ENCODE data around the gene CAMK2A. TPM values are rescaled to one million over a fixed set of nuclear protein-coding genes. Genes with fewer than 3 reads are reported as not detected.

CAMK2A gene
- total RNA-seq, 1 experiment from 2014 or later, result not detected

DNA sequence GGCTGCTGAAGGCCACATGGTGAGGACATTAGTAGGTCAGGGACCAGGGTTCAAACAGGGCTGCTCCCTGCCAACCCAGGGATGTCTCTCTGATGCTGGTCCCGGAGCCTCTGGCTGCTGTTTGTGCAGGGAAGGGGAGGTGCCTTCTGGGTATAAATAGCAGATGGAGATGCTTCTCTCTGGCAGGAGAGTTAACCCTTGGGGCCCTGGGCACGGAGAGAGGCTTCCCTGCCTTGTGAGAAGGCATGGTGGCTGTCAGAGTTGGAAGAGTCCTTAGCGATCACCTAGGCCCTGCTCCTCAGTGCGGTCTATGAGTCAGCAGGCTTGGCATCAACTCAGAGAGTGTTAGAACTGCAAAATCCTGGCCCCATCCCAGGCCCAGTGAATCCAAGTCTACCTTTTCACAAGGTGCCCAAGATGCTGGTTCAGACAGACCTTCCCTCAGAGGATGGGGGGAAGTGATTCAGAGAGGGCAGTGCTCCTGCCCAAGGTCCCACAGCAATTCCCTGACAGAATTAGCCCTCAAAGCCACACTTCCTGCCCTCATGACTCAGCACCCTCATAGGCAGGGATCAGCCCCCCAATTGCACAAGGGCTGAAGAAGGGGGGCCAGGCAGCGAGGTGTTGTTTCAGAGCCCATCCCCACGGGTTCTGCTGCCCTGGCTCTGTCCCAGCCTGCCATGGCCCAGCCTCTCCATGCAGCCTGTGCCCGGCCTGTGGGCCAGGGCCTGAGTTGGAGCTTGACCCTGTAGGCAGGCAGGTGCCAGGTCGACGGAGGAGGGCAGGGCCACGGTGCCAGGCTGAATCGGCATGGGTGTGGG is 25.6 kb downstream of the CAMK2A start:
- H3K4me1 ChIP-seq, result no peaks in the 10 kb centered on the region

DNA sequence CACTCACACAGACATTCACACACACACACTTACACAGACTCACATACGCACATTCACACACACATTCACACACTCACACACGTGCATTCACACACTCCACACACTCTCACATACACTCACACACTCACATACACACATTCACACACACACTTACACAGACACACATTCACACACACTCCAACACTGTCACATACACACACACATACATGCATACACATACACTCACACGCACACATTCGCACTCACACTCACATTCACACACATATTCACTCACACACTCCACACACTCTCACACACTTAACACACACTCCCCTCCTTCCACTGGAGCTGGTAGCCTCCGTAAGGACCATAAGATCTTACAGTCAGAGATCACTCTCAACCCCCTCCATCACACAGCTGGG is 26.2 kb downstream of the CAMK2A start:
- H3K4me3 ChIP-seq (ENCODE audit: low read depth, low read length), result no peak overlapping the region
- no peak overlapping the region for H3K27ac Mint-ChIP-seq (ENCODE audit: unreplicated experiment)
- H3K4me1 Mint-ChIP-seq (ENCODE audit: low read depth, unreplicated experiment), result no peaks in the 10 kb centered on the region
- no peak overlapping the region for H3K4me3 Mint-ChIP-seq (ENCODE audit: unreplicated experiment)
- CTCF ChIA-PET, result interaction anchor here (1.4 kb wide), 1 partner anchor 87 kb away, joined by 5 read pairs; no protein-coding TSS in a partner anchor
- POLR2A ChIA-PET, result no interaction called here
- no peaks in the 10 kb centered on the region for H3K27me3 Mint-ChIP-seq (ENCODE audit: insufficient read depth, unreplicated experiment)
- no peaks in the 10 kb centered on the region for H3K36me3 ChIP-seq (ENCODE audit: control insufficient read depth, insufficient read depth, low read length)
- H3K4me1 ChIP-seq, result no peaks in the 10 kb centered on the region
- intact Hi-C loops (cut with micrococcal nuclease; ENCODE audit: unreplicated experiment), result no loop called here
- no peaks in the 10 kb centered on the region for H3K9me3 ChIP-seq
- no TSS peak for BruUV-seq (replicated peaks)
- no peaks in the 10 kb centered on the region for H3K27me3 ChIP-seq (replicated peaks; ENCODE audit: control insufficient read depth, insufficient read depth, low read length)
- H3K36me3 Mint-ChIP-seq (ENCODE audit: insufficient read depth, unreplicated experiment), result no peaks in the 10 kb centered on the region
- no peaks in the 10 kb centered on the region for H3K9me3 Mint-ChIP-seq (ENCODE audit: unreplicated experiment)
- DNase-seq, result no peak
- TF ChIP-seq, protein P1, sequence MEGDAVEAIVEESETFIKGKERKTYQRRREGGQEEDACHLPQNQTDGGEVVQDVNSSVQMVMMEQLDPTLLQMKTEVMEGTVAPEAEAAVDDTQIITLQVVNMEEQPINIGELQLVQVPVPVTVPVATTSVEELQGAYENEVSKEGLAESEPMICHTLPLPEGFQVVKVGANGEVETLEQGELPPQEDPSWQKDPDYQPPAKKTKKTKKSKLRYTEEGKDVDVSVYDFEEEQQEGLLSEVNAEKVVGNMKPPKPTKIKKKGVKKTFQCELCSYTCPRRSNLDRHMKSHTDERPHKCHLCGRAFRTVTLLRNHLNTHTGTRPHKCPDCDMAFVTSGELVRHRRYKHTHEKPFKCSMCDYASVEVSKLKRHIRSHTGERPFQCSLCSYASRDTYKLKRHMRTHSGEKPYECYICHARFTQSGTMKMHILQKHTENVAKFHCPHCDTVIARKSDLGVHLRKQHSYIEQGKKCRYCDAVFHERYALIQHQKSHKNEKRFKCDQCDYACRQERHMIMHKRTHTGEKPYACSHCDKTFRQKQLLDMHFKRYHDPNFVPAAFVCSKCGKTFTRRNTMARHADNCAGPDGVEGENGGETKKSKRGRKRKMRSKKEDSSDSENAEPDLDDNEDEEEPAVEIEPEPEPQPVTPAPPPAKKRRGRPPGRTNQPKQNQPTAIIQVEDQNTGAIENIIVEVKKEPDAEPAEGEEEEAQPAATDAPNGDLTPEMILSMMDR (IDR thresholded peaks at IDR 0.05; ENCODE audit: insufficient read depth in 1 of 2, low read depth in 1 of 2, low read length in 1 of 2, severe bottlenecking in 1 of 2, unreplicated experiment in 1 of 2), result no peak

More for the DNA sequence above, 25.6 kb downstream of the CAMK2A start:
- no TSS peak for BruUV-seq (replicated peaks)
- CTCF ChIA-PET, result no interaction called here
- no peaks in the 10 kb centered on the region for H3K36me3 Mint-ChIP-seq (ENCODE audit: insufficient read depth, unreplicated experiment)
- no peak overlapping the region for H3K4me3 Mint-ChIP-seq (ENCODE audit: unreplicated experiment)
- H3K27me3 ChIP-seq (replicated peaks; ENCODE audit: control insufficient read depth, insufficient read depth, low read length), result no peaks in the 10 kb centered on the region
- H3K27ac Mint-ChIP-seq (ENCODE audit: unreplicated experiment), result no peak overlapping the region
- no peaks in the 10 kb centered on the region for H3K9me3 Mint-ChIP-seq (ENCODE audit: unreplicated experiment)
- intact Hi-C loops (cut with micrococcal nuclease; ENCODE audit: unreplicated experiment), result no loop called here
- H3K36me3 ChIP-seq (ENCODE audit: control insufficient read depth, insufficient read depth, low read length), result no peaks in the 10 kb centered on the region
- H3K9me3 ChIP-seq, result no peaks in the 10 kb centered on the region
- H3K27me3 Mint-ChIP-seq (ENCODE audit: insufficient read depth, unreplicated experiment), result no peaks in the 10 kb centered on the region
- H3K4me3 ChIP-seq (ENCODE audit: low read depth, low read length), result no peak overlapping the region
- no peaks in the 10 kb centered on the region for H3K4me1 Mint-ChIP-seq (ENCODE audit: low read depth, unreplicated experiment)
- POLR2A ChIA-PET, result no interaction called here
- DNase-seq, result no peak
- TF ChIP-seq, protein P1 (IDR thresholded peaks at IDR 0.05; ENCODE audit: insufficient read depth in 1 of 2, low read depth in 1 of 2, low read length in 1 of 2, severe bottlenecking in 1 of 2, unreplicated experiment in 1 of 2), result no peak

DNA sequence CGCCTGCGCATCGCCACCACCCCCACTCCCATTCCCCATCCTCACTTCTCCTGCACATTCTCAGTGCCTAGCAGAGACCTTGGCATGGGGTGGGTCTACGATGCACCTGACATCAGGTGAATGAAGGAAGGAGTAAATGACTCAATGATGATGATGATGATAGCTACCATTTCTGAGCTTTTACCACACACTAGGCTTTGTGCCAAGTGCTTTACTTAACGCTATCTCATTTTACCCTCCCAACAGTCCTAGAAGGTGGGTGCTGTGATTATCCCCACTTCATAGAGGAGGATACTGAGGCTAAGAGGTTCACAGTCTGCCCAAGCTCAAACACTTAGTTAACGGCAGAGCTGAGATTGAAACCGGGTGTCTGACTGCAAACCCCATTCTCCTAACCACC is 27.1 kb downstream of the CAMK2A start:
- Mint-ChIP-seq H3K9me3 (ENCODE audit: unreplicated experiment) (no peaks in the 10 kb centered on the region), H3K4me1 (ENCODE audit: low read depth, unreplicated experiment) (no peaks in the 10 kb centered on the region), H3K36me3 (ENCODE audit: insufficient read depth, unreplicated experiment) (no peaks in the 10 kb centered on the region), H3K4me3 (ENCODE audit: unreplicated experiment) (no peak overlapping the region), H3K27me3 (ENCODE audit: insufficient read depth, unreplicated experiment) (no peaks in the 10 kb centered on the region), H3K27ac (ENCODE audit: unreplicated experiment) (no peak overlapping the region)
- no TSS peak for BruUV-seq (replicated peaks)
- no peaks in the 10 kb centered on the region for H3K9me3 ChIP-seq
- no peak for DNase-seq
- ChIA-PET POLR2A (interaction anchor here (0.6 kb wide), 1 partner anchor 14 kb away, joined by 3 read pairs; no protein-coding TSS in a partner anchor), CTCF (interaction anchor here (1.4 kb wide), 1 partner anchor 88 kb away, joined by 5 read pairs; no protein-coding TSS in a partner anchor)
- intact Hi-C loops (cut with micrococcal nuclease; ENCODE audit: unreplicated experiment), result no loop called here
- no peak overlapping the region for H3K4me3 ChIP-seq (ENCODE audit: low read depth, low read length)
- H3K36me3 ChIP-seq (ENCODE audit: control insufficient read depth, insufficient read depth, low read length), result no peaks in the 10 kb centered on the region
- TF ChIP-seq, protein P1 (IDR thresholded peaks at IDR 0.05; ENCODE audit: insufficient read depth in 1 of 2, low read depth in 1 of 2, low read length in 1 of 2, severe bottlenecking in 1 of 2, unreplicated experiment in 1 of 2), result no peak
- no peaks in the 10 kb centered on the region for H3K27me3 ChIP-seq (replicated peaks; ENCODE audit: control insufficient read depth, insufficient read depth, low read length)
- H3K4me1 ChIP-seq, result no peaks in the 10 kb centered on the region
